CD14-positive monocyte (primary cell): ENCODE data around the gene GRM2. TPM values are rescaled to one million over a fixed set of nuclear protein-coding genes. Genes with fewer than 3 reads are reported as not detected.

Experiments used
- DNase-seq, 3 donors: peaks; one replicate each; pipeline ENCODE4 v3.0.0-alpha.2; 2011 to 2022
- H2AFZ ChIP-seq: 2 replicates; pipeline ENCODE4 v1.6.0; 2012; ENCODE audit warnings: mild to moderate bottlenecking, low read depth, low read length, inconsistent platforms; ENCODE audit not compliant: insufficient read depth, poor library complexity, severe bottlenecking
- H3K27ac ChIP-seq, 2 donors: 1 replicate in 1 of 2; 2 replicates in 1 of 2; pipeline ENCODE4 v1.5.1; 2012 to 2013; ENCODE audit warnings: low read length in 2 of 2, control low read depth in 1 of 2, inconsistent platforms in 1 of 2, low read depth in 1 of 2, mild to moderate bottlenecking in 1 of 2
- H3K27me3 ChIP-seq, 2 donors: one replicate each; pipeline versions ENCODE4 v1.6.0 to v1.6.1; 2011 to 2013; ENCODE audit warnings: low read length in 2 of 2; ENCODE audit not compliant: control insufficient read depth in 2 of 2, insufficient read depth in 2 of 2
- H3K36me3 ChIP-seq, 2 donors: replicated peaks in 1 of 2; 1 replicate in 1 of 2; 2 replicates in 1 of 2; pipeline versions ENCODE4 v1.5.1 to v1.6.1; 2012 to 2013; ENCODE audit warnings: low read length in 2 of 2, control low read depth in 1 of 2, inconsistent platforms in 1 of 2, mild to moderate bottlenecking in 1 of 2; ENCODE audit not compliant: insufficient read depth in 2 of 2, control insufficient read depth in 1 of 2
- H3K4me1 ChIP-seq, 2 donors: 1 replicate in 1 of 2; 2 replicates in 1 of 2; pipeline versions ENCODE4 v1.5.1 to v1.6.1; 2012 to 2013; ENCODE audit warnings: low read length in 2 of 2, control low read depth in 1 of 2, inconsistent platforms in 1 of 2, mild to moderate bottlenecking in 1 of 2, moderate library complexity in 1 of 2; ENCODE audit not compliant: insufficient read depth in 2 of 2, control insufficient read depth in 1 of 2
- H3K4me2 ChIP-seq: replicated peaks from 2 replicates; pipeline ENCODE3; 2012; ENCODE audit warnings: low read length, moderate library complexity, mild to moderate bottlenecking; ENCODE audit not compliant: poor library complexity, severe bottlenecking; ENCODE audit errors: extremely low read depth
- H3K4me3 ChIP-seq, 3 experiments: fragments of 200-600 bp in 1 of 3; sonication (generic) in 1 of 3; replicated peaks in 1 of 3; 1 replicate in 2 of 3; 2 replicates in 1 of 3; pipeline ENCODE4 v1.5.1; 2011 to 2013; ENCODE audit warnings: low read length in 3 of 3, mild to moderate bottlenecking in 3 of 3, control low read depth in 2 of 3, low read depth in 2 of 3, inconsistent platforms in 1 of 3, moderate library complexity in 1 of 3
- H3K79me2 ChIP-seq: 2 replicates; pipeline ENCODE4 v1.6.0; 2012; ENCODE audit warnings: mild to moderate bottlenecking, control low read depth, inconsistent platforms, low read length, moderate library complexity; ENCODE audit not compliant: insufficient read depth
- H3K9ac ChIP-seq: 2 replicates; pipeline ENCODE4 v1.6.0; 2017; ENCODE audit warnings: low read length, mild to moderate bottlenecking; ENCODE audit not compliant: insufficient read depth, poor library complexity, severe bottlenecking
- H3K9me3 ChIP-seq, 2 donors: replicated peaks in 1 of 2; 1 replicate in 1 of 2; 2 replicates in 1 of 2; pipeline versions ENCODE4 v1.5.1 to v1.6.1; 2012 to 2013; ENCODE audit warnings: low read length in 2 of 2, control low read depth in 1 of 2; ENCODE audit not compliant: control insufficient read depth in 1 of 2, insufficient read depth in 1 of 2
- H4K20me1 ChIP-seq: 2 replicates; pipeline ENCODE4 v1.6.0; 2012; ENCODE audit warnings: mild to moderate bottlenecking, low read length, control low read depth, moderate library complexity; ENCODE audit not compliant: insufficient read depth
- H3K27ac Mint-ChIP-seq, 7 donors: one replicate each; pipeline ENCODE4 v1.8.0; 2020; ENCODE audit warnings: mild to moderate bottlenecking in 7 of 7, mixed read lengths in 7 of 7, moderate library complexity in 6 of 7, inconsistent platforms in 2 of 7
- H3K27me3 Mint-ChIP-seq, 3 donors: one replicate each; pipeline ENCODE4 v1.8.0; 2021 to 2022; ENCODE audit warnings: low read depth in 3 of 3, mild to moderate bottlenecking in 3 of 3, mixed read lengths in 3 of 3, moderate library complexity in 3 of 3, inconsistent platforms in 1 of 3
- H3K36me3 Mint-ChIP-seq, 2 donors: one replicate each; pipeline ENCODE4 v1.8.0; 2020; ENCODE audit warnings: mixed read lengths in 2 of 2, inconsistent platforms in 1 of 2, mild to moderate bottlenecking in 1 of 2
- H3K4me1 Mint-ChIP-seq: one replicate; pipeline ENCODE4 v1.8.0; 2020; ENCODE audit warnings: mild to moderate bottlenecking, mixed read lengths
- H3K4me3 Mint-ChIP-seq, 2 donors: one replicate each; pipeline ENCODE4 v1.8.0; 2020; ENCODE audit warnings: mild to moderate bottlenecking in 2 of 2, mixed read lengths in 2 of 2, moderate library complexity in 1 of 2
- H3K9me3 Mint-ChIP-seq, 7 donors: one replicate each; pipeline ENCODE4 v1.8.0; 2020 to 2022; ENCODE audit warnings: mixed read lengths in 7 of 7, mild to moderate bottlenecking in 6 of 7, moderate library complexity in 6 of 7, inconsistent platforms in 2 of 7
- WGBS: methylation state at CpG from one replicate; pipeline ENCODE4 v1.1.5; 2013; ENCODE audit warnings: missing lambda C conversion rate; ENCODE audit not compliant: insufficient coverage; 5-methylcytosine and 5-hydroxymethylcytosine counted together
- intact Hi-C, 2 donors: fragments of 100-400 bp; cut with micrococcal nuclease; formaldehyde crosslinking; loops; one replicate each; pipeline versions ENCODE4 v1.15.0 to v1.15.1; 2023
- polyA plus RNA-seq, 3 donors: library from polyadenylated mRNA; depleted of rRNA in 1 of 3; unstranded in 2 of 3; stranded (reverse) in 1 of 3; fragments of 300-500 nt in 2 of 3; fragments of >200 nt in 1 of 3; fragmentation: Illumina TruSeq in 2 of 3; gene quantifications; 1 replicate in 2 of 3; 2 replicates in 1 of 3; pipeline ENCODE4 v1.2.3, GENCODE V29; 2012 to 2021
- TF ChIP-seq, protein P1 (sequence below): fragments of 200-600 bp; IDR thresholded peaks from one replicate; pipeline ENCODE4 v1.8.0; 2022; ENCODE audit warnings: antibody characterized with exemption, mild to moderate bottlenecking

GRM2 gene
- polyA plus RNA-seq, 3 donors: 0.72 TPM; not detected in 2

DNA sequence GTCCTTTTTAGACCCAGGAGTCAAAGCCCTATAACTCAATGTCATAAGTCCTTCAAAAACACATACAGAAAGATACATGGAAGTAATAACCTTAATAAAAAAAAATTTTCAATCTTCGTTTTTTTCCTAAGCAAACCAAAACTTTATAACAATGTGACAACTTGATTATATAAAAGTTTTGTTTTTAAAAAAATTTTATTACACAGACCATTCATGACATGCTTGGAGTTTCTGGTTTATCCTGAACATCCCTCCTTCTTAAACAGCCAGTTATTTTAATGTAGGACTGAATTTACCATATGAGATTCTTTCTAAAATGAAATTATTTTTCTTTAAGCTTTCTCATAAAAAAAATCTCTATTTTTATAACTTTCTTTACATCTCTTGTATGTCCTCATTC, 41.5 kb downstream of the GRM2 start:
- DNase-seq: no peak
- H3K79me2 ChIP-seq: no peaks in the 10 kb centered on the region
- no peaks in the 10 kb centered on the region for H3K9me3 ChIP-seq
- Mint-ChIP-seq H3K36me3 (no peaks in the 10 kb centered on the region), H3K4me1 (peaks cover 5% of the 10 kb centered on the region), H3K9me3 (peaks cover 0 to 12% (median 5%) of the 10 kb centered on the region in 7 donors), H3K27me3 (peaks cover 0 to 7% (median 2%) of the 10 kb centered on the region in 3 donors), H3K27ac (no peak overlapping the region), H3K4me3 (no peak overlapping the region)
- H2AFZ ChIP-seq: no peak overlapping the region
- WGBS: no CpG with 5 or more reads among the region's 1 CpG
- H3K27ac ChIP-seq: no peak overlapping the region
- no peak overlapping the region for H3K4me3 ChIP-seq
- H3K4me2 ChIP-seq: no peak overlapping the region
- intact Hi-C loops: no loop called here
- TF ChIP-seq, protein P1, sequence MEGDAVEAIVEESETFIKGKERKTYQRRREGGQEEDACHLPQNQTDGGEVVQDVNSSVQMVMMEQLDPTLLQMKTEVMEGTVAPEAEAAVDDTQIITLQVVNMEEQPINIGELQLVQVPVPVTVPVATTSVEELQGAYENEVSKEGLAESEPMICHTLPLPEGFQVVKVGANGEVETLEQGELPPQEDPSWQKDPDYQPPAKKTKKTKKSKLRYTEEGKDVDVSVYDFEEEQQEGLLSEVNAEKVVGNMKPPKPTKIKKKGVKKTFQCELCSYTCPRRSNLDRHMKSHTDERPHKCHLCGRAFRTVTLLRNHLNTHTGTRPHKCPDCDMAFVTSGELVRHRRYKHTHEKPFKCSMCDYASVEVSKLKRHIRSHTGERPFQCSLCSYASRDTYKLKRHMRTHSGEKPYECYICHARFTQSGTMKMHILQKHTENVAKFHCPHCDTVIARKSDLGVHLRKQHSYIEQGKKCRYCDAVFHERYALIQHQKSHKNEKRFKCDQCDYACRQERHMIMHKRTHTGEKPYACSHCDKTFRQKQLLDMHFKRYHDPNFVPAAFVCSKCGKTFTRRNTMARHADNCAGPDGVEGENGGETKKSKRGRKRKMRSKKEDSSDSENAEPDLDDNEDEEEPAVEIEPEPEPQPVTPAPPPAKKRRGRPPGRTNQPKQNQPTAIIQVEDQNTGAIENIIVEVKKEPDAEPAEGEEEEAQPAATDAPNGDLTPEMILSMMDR: no peak
- H3K36me3 ChIP-seq: no peaks in the 10 kb centered on the region
- no peaks in the 10 kb centered on the region for H3K27me3 ChIP-seq
- no peaks in the 10 kb centered on the region for H4K20me1 ChIP-seq
- no peak overlapping the region for H3K9ac ChIP-seq
- peaks cover 5 to 6% of the 10 kb centered on the region in 2 donors for H3K4me1 ChIP-seq

DNA sequence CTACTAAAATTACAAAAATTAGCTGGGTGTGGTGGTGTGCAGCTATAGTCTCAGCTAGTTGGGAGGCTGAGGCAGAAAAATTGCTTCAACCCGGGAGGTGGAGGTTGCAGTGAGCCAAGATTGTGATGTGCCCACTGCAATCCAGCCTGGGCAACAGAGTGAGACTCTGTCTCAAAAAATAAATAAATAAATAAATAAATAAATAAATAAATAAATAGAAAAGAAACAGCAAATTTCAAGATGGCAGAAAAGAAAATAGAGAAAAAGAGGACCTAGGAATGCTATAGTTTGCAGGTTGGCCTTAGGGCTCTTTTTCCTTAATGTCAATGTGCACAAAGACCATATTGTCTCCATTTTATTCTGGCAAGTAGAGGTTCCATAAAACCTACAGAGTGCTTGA, 44.0 kb downstream of the GRM2 start:
- Histone ChIP-seq H3K79me2 (no peaks in the 10 kb centered on the region), H2AFZ (no peak overlapping the region), H3K4me2 (no peak overlapping the region), H3K4me1 (no peaks in the 10 kb centered on the region), H3K9ac (no peak overlapping the region), H4K20me1 (no peaks in the 10 kb centered on the region), H3K27me3 (no peaks in the 10 kb centered on the region), H3K9me3 (no peaks in the 10 kb centered on the region), H3K4me3 (no peak overlapping the region), H3K27ac (no peak overlapping the region), H3K36me3 (no peaks in the 10 kb centered on the region)
- no peak overlapping the region for H3K4me3 Mint-ChIP-seq
- H3K27me3 Mint-ChIP-seq: peaks cover 5 to 13% (median 6%) of the 10 kb centered on the region in 3 donors
- DNase-seq: no peak
- no CpG with 5 or more reads among the region's 1 CpG for WGBS
- TF ChIP-seq, protein P1: no peak
- no peak overlapping the region for H3K27ac Mint-ChIP-seq
- peaks cover 2% of the 10 kb centered on the region for H3K4me1 Mint-ChIP-seq
- intact Hi-C loops: no loop called here
- H3K36me3 Mint-ChIP-seq: no peaks in the 10 kb centered on the region
- H3K9me3 Mint-ChIP-seq: peaks cover 2 to 12% (median 9%) of the 10 kb centered on the region in 7 donors
